ENCODE results near the gene NDRG4. TPM values are rescaled to one million over a fixed set of nuclear protein-coding genes. Genes with fewer than 3 reads are reported as not detected.

Gene NDRG4
- total and polyA plus RNA-seq, 2 of the 13 experiments (the other 11 are each of a cell fraction or from before 2014, with no cell fraction given): 1.7 to 2.7 TPM

DNA sequence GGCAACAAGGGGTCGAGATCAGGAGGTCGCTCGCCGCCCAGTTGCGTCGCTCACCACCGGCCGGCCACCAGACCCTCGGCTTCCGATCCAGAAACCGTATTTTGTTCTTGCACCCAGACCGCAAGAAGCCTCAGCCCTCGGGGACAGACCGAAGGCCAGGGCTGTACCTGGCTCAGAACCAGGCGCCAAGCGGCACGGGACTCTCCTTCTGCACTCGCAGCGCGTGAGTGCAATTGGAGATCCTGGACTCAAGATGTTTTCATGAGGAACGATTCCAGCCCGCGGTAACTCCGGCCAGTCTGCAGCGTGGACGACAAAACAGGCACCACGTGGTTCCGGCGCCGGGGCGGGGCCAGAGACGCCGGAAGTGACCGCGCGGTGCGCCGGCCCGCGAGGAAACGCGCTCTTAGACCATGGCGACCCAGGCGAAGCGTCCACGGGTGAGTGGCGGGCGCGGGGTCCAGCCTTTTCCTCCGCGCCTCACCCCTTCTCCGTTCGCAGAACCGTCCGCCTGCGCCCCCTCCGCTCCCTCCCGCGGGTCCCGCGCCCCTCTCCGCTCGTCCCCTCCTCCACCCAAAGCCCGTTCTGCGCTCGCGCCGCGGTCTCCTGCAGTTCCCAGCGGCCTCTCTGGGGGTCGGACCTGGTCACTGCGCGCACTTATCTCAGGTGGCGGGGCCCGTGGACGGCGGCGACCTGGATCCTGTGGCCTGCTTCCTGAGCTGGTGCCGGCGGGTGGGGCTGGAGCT lies 15.4 kb downstream of the NDRG4 start, which contains the start of gene SETD6 (continued):
- TF ChIP-seq ZNF609 (CRISPR knock-in tag; IDR thresholded peaks at IDR 0.05; ENCODE audit: borderline replicate concordance): peak; percentile 58; the same call in 1 of the 2 replicates
- peak; percentile 80 for TF ChIP-seq ZNF253 (CRISPR knock-in tag; IDR thresholded peaks at IDR 0.05; ENCODE audit: borderline replicate concordance)
- TF ChIP-seq ZNF17 (CRISPR knock-in tag; IDR thresholded peaks at IDR 0.05): no peak
- TF ChIP-seq ZSCAN29 (CRISPR knock-in tag; conservative IDR thresholded peaks at IDR 0.05): peak; percentile 94
- TF ChIP-seq, protein P1, sequence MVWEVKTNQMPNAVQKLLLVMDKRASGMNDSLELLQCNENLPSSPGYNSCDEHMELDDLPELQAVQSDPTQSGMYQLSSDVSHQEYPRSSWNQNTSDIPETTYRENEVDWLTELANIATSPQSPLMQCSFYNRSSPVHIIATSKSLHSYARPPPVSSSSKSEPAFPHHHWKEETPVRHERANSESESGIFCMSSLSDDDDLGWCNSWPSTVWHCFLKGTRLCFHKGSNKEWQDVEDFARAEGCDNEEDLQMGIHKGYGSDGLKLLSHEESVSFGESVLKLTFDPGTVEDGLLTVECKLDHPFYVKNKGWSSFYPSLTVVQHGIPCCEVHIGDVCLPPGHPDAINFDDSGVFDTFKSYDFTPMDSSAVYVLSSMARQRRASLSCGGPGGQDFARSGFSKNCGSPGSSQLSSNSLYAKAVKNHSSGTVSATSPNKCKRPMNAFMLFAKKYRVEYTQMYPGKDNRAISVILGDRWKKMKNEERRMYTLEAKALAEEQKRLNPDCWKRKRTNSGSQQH (CRISPR knock-in tag; IDR thresholded peaks at IDR 0.05; ENCODE audit: low read depth): peak; percentile 91
- no peak for TF ChIP-seq ZBTB21 (CRISPR knock-in tag; IDR thresholded peaks at IDR 0.05)
- TF ChIP-seq MBD4 (IDR thresholded peaks at IDR 0.05; ENCODE audit: borderline replicate concordance, low read length): no peak
- peak; percentile 95 for TF ChIP-seq NRL (CRISPR knock-in tag; IDR thresholded peaks at IDR 0.05; ENCODE audit: borderline replicate concordance)
- peak; percentile 94 for TF ChIP-seq PRDM15 (CRISPR knock-in tag; IDR thresholded peaks at IDR 0.05)
- no peak; the same call in 1 of the 2 replicates for TF ChIP-seq ATF3 (CRISPR knock-in tag; IDR thresholded peaks at IDR 0.05)
- TF ChIP-seq MLLT10 (CRISPR knock-in tag; IDR thresholded peaks at IDR 0.05): no peak
- peak; percentile 91 for TF ChIP-seq PHF21A (CRISPR knock-in tag; IDR thresholded peaks at IDR 0.05)
- TF ChIP-seq SIX4 (CRISPR knock-in tag; IDR thresholded peaks at IDR 0.05): peak; percentile 19; the same call in 1 of the 2 replicates
- no peak for TF ChIP-seq NFE2 (CRISPR knock-in tag; IDR thresholded peaks at IDR 0.05)
- no peak for TF ChIP-seq SNRNP70 (IDR thresholded peaks at IDR 0.05; ENCODE audit: low read depth, low read length)
- peak; percentile 76; the same call in 1 of the 2 replicates for TF ChIP-seq SAFB2 (CRISPR knock-in tag; IDR thresholded peaks at IDR 0.05; ENCODE audit: borderline replicate concordance, low read depth)
- TF ChIP-seq, protein P2, sequence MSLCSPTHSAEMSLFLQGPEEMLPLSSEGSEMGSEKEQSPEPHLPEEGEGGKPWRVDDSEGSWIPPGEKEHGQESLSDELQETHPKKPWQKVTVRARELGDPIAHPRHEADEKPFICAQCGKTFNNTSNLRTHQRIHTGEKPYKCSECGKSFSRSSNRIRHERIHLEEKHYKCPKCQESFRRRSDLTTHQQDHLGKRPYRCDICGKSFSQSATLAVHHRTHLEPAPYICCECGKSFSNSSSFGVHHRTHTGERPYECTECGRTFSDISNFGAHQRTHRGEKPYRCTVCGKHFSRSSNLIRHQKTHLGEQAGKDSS (CRISPR knock-in tag; IDR thresholded peaks at IDR 0.05; ENCODE audit: borderline replicate concordance, low read depth): peak; percentile 42; the same call in 1 of the 2 replicates
- TF ChIP-seq ZNF644 (CRISPR knock-in tag; IDR thresholded peaks at IDR 0.05; ENCODE audit: low read depth): no peak
